ENCODE measurements around the gene FRS3.

FRS3 gene

GRCh38 chr6:41791305-41791704, 11.6 kb upstream of the FRS3 start:
- DNase-seq (ENCODE audit: low spot score): no peak

GRCh38 chr6:41790045-41790444, 10.3 kb upstream of the FRS3 start:
- no peak for DNase-seq (ENCODE audit: low spot score)

- no peak for DNase-seq (ENCODE audit: low spot score)
Measured at GRCh38 chr6:41789390-41789724, 9.7 kb upstream of the FRS3 start.

GRCh38 chr6:41787219-41787917, 7.7 kb upstream of the FRS3 start, which contains the start of gene TOMM6:
TSS of gene TOMM6 (plus strand) at chr6:41787694. CDS start at chr6:41787698, 4 bp downstream.
- DNase-seq (ENCODE audit: low spot score): peak; percentile 86

- peak; percentile 68 for DNase-seq (ENCODE audit: low spot score)
Measured at GRCh38 chr6:41786451-41787218, 6.9 kb upstream of the FRS3 start.

GRCh38 chr6:41785689-41786450, 6.2 kb upstream of the FRS3 start:
- DNase-seq (ENCODE audit: low spot score): no peak

- no peak for DNase-seq (ENCODE audit: low spot score)
Measured at GRCh38 chr6:41785254-41785653, 5.6 kb upstream of the FRS3 start.

GRCh38 chr6:41784581-41785171, 5.0 kb upstream of the FRS3 start:
- DNase-seq (ENCODE audit: low spot score): no peak

GRCh38 chr6:41783106-41783780, 3.5 kb upstream of the FRS3 start:
- no peak for DNase-seq (ENCODE audit: low spot score)

- no peak for DNase-seq (ENCODE audit: low spot score)
Measured at GRCh38 chr6:41781366-41781730, 1.6 kb upstream of the FRS3 start.

- DNase-seq (ENCODE audit: low spot score): no peak
Measured at GRCh38 chr6:41780551-41781365, 1.1 kb upstream of the FRS3 start, which contains the start of gene PRICKLE4. TSS of gene PRICKLE4 (plus strand) at chr6:41780782. CDS start at chr6:41783474, 2,692 bp downstream.

GRCh38 chr6:41779336-41779735, 364 bp downstream of the FRS3 start:
- DNase-seq (ENCODE audit: low spot score): no peak

- DNase-seq (ENCODE audit: low spot score): no peak
Measured at GRCh38 chr6:41778895-41779294, 805 bp downstream of the FRS3 start.

GRCh38 chr6:41777551-41778285, 2.0 kb downstream of the FRS3 start:
- DNase-seq (ENCODE audit: low spot score): no peak

- no peak for DNase-seq (ENCODE audit: low spot score)
Measured at GRCh38 chr6:41775293-41775882, 4.3 kb downstream of the FRS3 start.

- no peak for DNase-seq (ENCODE audit: low spot score)
Measured at GRCh38 chr6:41774841-41775240, 4.9 kb downstream of the FRS3 start.

GRCh38 chr6:41771058-41771983, 8.4 kb downstream of the FRS3 start:
- no peak for DNase-seq (ENCODE audit: low spot score)

GRCh38 chr6:41770381-41771057, 9.2 kb downstream of the FRS3 start:
- no peak for DNase-seq (ENCODE audit: low spot score)

All from kidney capillary endothelial cell (primary cell).